ENCODE results near the gene ETNK2.
A peak's percentile ranks its signal among the peaks of the same experiment; 100 is the strongest.

ETNK2 gene

DNA sequence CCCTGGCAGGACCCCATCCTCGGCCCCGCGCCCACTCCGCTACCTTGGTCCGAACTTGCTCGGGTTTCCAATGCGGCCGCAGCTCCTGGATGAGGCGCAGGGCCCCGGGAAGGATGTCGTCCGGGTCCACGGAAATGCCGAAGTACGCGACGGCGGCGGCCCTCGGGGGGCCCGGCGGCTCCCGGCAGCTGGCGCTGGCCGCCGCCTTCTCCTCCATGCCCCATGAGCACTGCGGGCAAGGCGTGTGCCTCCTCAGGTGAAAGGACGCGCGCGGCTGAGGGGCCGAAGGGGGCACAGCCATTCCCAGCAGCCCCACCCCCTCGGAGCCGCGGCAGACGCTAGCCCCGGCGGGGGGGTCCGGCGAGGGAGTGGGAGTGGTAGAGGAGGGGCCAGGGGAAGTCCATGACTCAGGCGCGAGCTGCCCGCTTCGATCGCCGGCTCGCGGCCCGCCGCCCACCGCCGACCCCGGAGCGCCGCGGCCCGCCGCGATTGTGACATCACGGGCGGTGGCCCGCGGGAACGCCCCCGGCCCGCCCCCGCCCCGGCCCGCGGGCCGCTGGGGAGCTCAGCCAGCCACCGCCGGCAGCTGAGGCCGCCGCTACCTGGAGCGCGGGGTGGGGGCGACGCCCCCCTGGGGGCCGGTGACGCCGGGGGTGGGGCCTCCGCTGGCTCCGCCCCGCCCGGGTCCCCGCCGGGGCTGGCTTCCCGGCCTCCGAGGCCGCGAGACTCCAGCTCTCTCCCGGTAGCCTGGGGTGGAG, at the start of gene ETNK2:
TSS of gene ETNK2 (minus strand) at position 493 of the 758 bp plus-strand sequence. CDS start at position 301, 192 bp downstream.
- Histone ChIP-seq H3K4me1 (ENCODE audit: insufficient read depth, low read length) (peaks cover 31% of the 10 kb centered on the region), H3K9me3 (ENCODE audit: low read length) (no peaks in the 10 kb centered on the region), H3K27me3 (ENCODE audit: insufficient read depth, low read length) (peaks cover 2% of the 10 kb centered on the region), H3K36me3 (ENCODE audit: insufficient read depth, low read length) (no peaks in the 10 kb centered on the region), H2AFZ (ENCODE audit: low read depth, low read length) (peak within 1 kb of the TSS; percentile 81), H3K4me3 (ENCODE audit: low read length) (peak within 1 kb of the TSS; percentile 61)

DNA sequence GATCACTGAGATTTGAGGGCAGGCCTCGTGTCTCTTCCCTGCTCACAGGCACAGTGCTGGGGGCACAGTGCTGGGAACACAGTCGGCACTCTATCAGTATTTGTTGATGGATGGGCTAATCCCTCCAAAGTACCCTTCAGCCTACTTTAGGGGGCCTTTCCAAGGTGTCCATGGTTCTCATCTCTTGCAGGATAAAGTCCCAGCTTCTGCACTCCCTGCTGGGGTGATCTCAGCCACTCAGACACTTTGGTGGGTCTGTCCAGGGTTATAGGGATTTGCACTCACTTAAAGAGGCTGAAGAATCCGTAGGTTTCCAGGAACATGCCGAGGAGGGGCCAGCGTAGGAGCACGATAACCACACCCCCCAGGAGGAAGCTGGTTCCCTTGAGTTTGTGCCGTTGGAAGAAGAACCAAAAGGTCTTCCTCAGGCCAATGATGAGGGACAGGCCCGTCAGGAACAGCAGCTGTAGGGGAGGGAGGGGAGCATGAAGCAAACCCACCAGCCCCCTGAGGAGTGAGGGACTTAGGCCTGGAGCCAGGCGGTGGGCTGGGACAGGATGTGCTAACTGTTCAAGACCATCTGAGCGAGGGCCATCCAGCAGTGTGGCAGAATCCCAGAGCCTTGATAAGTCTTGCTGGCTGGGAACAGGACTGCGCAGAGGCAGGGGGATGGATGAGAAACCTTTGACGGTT, 49.6 kb upstream of the ETNK2 start:
- H3K36me3 ChIP-seq (ENCODE audit: insufficient read depth, low read length), result no peaks in the 10 kb centered on the region
- no peaks in the 10 kb centered on the region for H3K9me3 ChIP-seq (ENCODE audit: low read length)
- no peak overlapping the region for H2AFZ ChIP-seq (ENCODE audit: low read depth, low read length)
- peaks cover 52% of the 10 kb centered on the region for H3K27me3 ChIP-seq (ENCODE audit: insufficient read depth, low read length)
- H3K4me1 ChIP-seq (ENCODE audit: insufficient read depth, low read length), result no peaks in the 10 kb centered on the region
- H3K4me3 ChIP-seq (ENCODE audit: low read length), result no peak overlapping the region

DNA sequence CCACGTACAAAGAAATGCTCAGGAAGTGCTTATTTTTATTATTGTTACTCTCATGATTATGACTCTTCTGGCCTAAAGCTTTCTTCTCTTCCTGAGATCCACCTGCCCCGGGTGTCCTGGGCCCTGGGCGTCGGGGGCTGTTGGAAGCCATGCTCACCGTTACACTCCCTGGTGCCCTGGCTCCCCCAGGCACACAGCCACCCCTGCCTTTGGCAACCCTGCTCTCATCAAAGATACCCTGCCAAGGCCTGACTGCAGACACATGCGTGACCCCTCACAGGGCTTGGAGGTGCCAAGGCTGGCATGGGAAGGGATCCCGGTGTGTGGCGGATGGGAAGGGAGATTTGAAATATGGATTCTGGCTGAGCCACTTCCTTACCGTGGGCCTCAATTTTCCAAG, 47.7 kb upstream of the ETNK2 start:
- no peaks in the 10 kb centered on the region for H3K4me1 ChIP-seq (ENCODE audit: insufficient read depth, low read length)
- no peak overlapping the region for H3K4me3 ChIP-seq (ENCODE audit: low read length)
- no peaks in the 10 kb centered on the region for H3K9me3 ChIP-seq (ENCODE audit: low read length)
- H3K36me3 ChIP-seq (ENCODE audit: insufficient read depth, low read length), result no peaks in the 10 kb centered on the region
- no peak overlapping the region for H2AFZ ChIP-seq (ENCODE audit: low read depth, low read length)
- peaks cover 58% of the 10 kb centered on the region for H3K27me3 ChIP-seq (ENCODE audit: insufficient read depth, low read length)

DNA sequence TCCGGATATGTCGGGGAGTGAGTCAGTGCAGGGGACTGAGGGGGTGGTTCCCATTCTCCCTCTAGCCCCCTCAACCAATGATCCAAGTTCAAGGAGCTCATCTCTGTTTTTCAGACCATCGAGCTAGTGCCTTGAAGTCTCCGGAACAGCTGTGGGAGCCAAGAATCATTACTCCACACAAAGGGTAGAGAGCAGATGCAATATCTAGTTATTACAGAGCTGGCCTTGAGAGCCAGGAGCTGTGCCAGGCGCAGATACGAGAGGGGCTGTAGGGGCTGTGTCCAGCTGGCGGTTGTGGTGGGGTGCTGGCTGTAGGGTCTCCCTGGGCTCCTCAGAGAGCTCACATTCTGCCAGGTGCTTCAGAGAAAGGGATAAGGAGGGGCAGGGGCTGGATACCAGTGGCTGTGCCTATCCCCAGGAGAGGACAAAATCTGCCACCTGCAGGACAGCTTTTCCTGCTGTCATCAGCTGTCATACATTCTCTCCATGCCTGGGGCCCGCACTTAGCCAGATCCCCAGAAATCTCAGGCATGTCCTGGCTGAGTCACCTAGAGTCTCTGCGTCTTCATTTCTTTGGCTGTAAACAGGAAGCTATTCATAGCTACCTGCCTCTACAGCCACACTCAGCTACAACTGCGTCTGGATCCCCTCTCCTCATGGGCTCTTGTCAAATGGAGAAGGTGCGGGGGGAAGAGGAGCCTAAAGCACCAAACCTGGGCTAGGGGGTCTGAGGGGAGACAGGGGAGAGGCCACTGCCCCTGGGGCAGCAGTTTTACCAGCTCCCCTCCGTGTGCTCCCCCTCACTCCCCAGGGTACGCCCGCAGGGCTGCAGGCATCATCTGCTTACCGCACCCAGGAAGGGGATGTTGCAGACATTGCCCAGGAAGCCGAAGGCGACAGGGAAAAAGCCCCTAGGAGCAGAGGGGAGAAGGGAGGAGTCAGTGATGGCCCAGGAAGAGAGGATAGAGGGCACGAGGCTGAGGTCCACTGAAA, 46.8 kb upstream of the ETNK2 start:
- Histone ChIP-seq H3K9me3 (ENCODE audit: low read length) (no peaks in the 10 kb centered on the region), H2AFZ (ENCODE audit: low read depth, low read length) (no peak overlapping the region), H3K27me3 (ENCODE audit: insufficient read depth, low read length) (peaks cover 60% of the 10 kb centered on the region), H3K4me1 (ENCODE audit: insufficient read depth, low read length) (no peaks in the 10 kb centered on the region), H3K36me3 (ENCODE audit: insufficient read depth, low read length) (no peaks in the 10 kb centered on the region), H3K4me3 (ENCODE audit: low read length) (no peak overlapping the region)

DNA sequence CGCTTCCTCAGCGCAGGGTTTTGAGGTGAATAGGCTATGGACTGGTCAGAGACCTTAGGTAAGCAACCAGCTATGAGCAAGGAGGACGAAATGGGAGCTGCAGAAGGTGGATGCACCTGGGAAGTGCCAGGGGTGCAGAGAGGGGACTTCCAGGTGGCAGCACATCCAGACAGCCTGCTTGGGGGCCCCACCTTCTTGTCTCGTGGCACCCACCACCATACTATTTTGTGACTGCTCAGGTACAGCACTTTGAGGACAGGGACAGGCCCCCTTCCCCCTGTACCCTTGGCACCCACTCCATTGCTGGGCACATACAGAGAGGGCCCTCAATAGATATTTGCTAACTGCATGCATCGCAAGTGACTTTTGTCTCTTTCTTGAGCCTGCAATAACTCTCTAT, 45.2 kb upstream of the ETNK2 start:
- Histone ChIP-seq H3K36me3 (ENCODE audit: insufficient read depth, low read length) (no peaks in the 10 kb centered on the region), H2AFZ (ENCODE audit: low read depth, low read length) (no peak overlapping the region), H3K27me3 (ENCODE audit: insufficient read depth, low read length) (peaks cover 56% of the 10 kb centered on the region), H3K9me3 (ENCODE audit: low read length) (no peaks in the 10 kb centered on the region), H3K4me1 (ENCODE audit: insufficient read depth, low read length) (no peaks in the 10 kb centered on the region), H3K4me3 (ENCODE audit: low read length) (no peak overlapping the region)

DNA sequence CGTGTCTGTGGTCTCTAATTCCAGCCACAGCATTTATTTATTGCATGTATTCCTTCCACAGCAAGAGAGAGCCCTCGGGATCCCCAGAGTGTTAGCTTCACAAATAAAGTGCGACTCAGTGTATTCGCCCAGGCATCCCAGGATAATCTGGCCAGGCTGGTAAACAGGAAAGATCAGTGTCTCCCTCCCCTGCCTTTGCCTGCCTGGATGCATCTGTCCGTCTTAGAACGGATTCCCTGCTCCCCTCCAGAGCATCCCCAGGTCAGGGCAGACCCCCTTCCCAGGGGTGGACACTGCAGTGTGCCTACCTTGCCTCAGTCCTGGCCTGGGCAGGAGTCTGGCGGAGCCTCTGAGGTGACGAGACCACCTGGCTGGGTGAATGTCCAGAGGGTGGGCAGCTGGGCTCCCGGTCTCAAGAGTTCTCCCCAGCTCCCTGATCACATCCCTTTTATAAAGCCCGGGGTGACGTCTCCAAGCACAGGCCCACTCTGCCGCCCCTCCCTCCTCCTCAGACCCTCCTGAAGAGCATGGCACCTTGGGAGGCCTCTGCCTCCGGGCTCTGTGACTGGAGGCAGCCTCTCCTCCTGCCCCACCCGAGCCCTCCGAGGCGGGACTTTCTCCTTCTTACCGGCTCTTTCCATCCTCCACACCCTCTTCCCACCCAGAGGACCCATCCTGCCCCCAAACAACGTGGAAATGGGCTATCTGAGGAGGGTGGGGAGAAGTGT, 44.4 kb upstream of the ETNK2 start, which contains the start of gene KISS1:
TSS of gene KISS1 (minus strand) at position 424 of the 728 bp plus-strand sequence. CDS start 3,615 bp downstream, outside the sequence.
- no peaks in the 10 kb centered on the region for H3K36me3 ChIP-seq (ENCODE audit: insufficient read depth, low read length)
- no peaks in the 10 kb centered on the region for H3K9me3 ChIP-seq (ENCODE audit: low read length)
- no peaks in the 10 kb centered on the region for H3K4me1 ChIP-seq (ENCODE audit: insufficient read depth, low read length)
- no peak within 1 kb of the TSS for H2AFZ ChIP-seq (ENCODE audit: low read depth, low read length)
- no peak within 1 kb of the TSS for H3K4me3 ChIP-seq (ENCODE audit: low read length)
- peaks cover 60% of the 10 kb centered on the region for H3K27me3 ChIP-seq (ENCODE audit: insufficient read depth, low read length)

- Histone ChIP-seq H3K9me3 (ENCODE audit: low read length) (no peaks in the 10 kb centered on the region), H3K36me3 (ENCODE audit: insufficient read depth, low read length) (no peaks in the 10 kb centered on the region), H3K27me3 (ENCODE audit: insufficient read depth, low read length) (peaks cover 62% of the 10 kb centered on the region), H3K4me3 (ENCODE audit: low read length) (no peak overlapping the region), H2AFZ (ENCODE audit: low read depth, low read length) (no peak overlapping the region), H3K4me1 (ENCODE audit: insufficient read depth, low read length) (peaks cover 6% of the 10 kb centered on the region)
Observed at GRCh38 chr1:204194771-204195170, 42.9 kb upstream of the ETNK2 start.

DNA sequence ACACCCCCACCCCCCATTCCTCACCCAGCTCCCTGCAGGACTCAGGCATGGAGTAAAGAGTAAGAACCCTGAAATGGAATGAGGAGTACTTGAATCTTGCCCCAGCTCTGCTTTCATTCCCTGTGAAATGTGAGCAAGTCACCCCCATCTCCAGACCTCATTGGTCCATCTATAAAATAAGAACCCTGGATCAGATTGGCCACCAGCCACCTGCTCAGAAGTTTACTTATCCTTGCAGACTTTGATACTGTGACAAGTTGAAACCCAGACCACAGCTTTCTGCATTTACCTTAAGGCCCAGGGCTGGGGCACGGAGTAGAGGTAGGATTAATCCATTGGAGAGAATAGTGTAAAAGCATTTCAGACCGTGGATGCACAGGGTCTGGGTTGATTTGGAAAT, 42.2 kb upstream of the ETNK2 start:
- H3K36me3 ChIP-seq (ENCODE audit: insufficient read depth, low read length), result no peaks in the 10 kb centered on the region
- H3K4me3 ChIP-seq (ENCODE audit: low read length), result no peak overlapping the region
- H2AFZ ChIP-seq (ENCODE audit: low read depth, low read length), result no peak overlapping the region
- H3K27me3 ChIP-seq (ENCODE audit: insufficient read depth, low read length), result peaks cover 68% of the 10 kb centered on the region
- peaks cover 13% of the 10 kb centered on the region for H3K4me1 ChIP-seq (ENCODE audit: insufficient read depth, low read length)
- H3K9me3 ChIP-seq (ENCODE audit: low read length), result no peaks in the 10 kb centered on the region

GRCh38 chr1:204192589-204193352, 40.9 kb upstream of the ETNK2 start:
- H2AFZ ChIP-seq (ENCODE audit: low read depth, low read length), result no peak overlapping the region
- no peak overlapping the region for H3K4me3 ChIP-seq (ENCODE audit: low read length)
- peaks cover 16% of the 10 kb centered on the region for H3K4me1 ChIP-seq (ENCODE audit: insufficient read depth, low read length)
- no peaks in the 10 kb centered on the region for H3K36me3 ChIP-seq (ENCODE audit: insufficient read depth, low read length)
- no peaks in the 10 kb centered on the region for H3K9me3 ChIP-seq (ENCODE audit: low read length)
- H3K27me3 ChIP-seq (ENCODE audit: insufficient read depth, low read length), result peaks cover 72% of the 10 kb centered on the region

GRCh38 chr1:204192046-204192445, 40.2 kb upstream of the ETNK2 start:
- Histone ChIP-seq H2AFZ (ENCODE audit: low read depth, low read length) (no peak overlapping the region), H3K9me3 (ENCODE audit: low read length) (no peaks in the 10 kb centered on the region), H3K4me1 (ENCODE audit: insufficient read depth, low read length) (peaks cover 16% of the 10 kb centered on the region), H3K4me3 (ENCODE audit: low read length) (no peak overlapping the region), H3K36me3 (ENCODE audit: insufficient read depth, low read length) (no peaks in the 10 kb centered on the region), H3K27me3 (ENCODE audit: insufficient read depth, low read length) (peaks cover 74% of the 10 kb centered on the region)

- Histone ChIP-seq H2AFZ (ENCODE audit: low read depth, low read length) (no peak overlapping the region), H3K9me3 (ENCODE audit: low read length) (no peaks in the 10 kb centered on the region), H3K27me3 (ENCODE audit: insufficient read depth, low read length) (peaks cover 73% of the 10 kb centered on the region), H3K36me3 (ENCODE audit: insufficient read depth, low read length) (no peaks in the 10 kb centered on the region), H3K4me1 (ENCODE audit: insufficient read depth, low read length) (peaks cover 16% of the 10 kb centered on the region), H3K4me3 (ENCODE audit: low read length) (no peak overlapping the region)
Observed at GRCh38 chr1:204191456-204191855, 39.6 kb upstream of the ETNK2 start.
